ENCODE data around the gene FAM210A. TPM values are rescaled to one million over a fixed set of nuclear protein-coding genes. Genes with fewer than 3 reads are reported as not detected.
A peak's percentile ranks its signal among the peaks of the same experiment; 100 is the strongest.
"Not testable (repeated sequence)": the region's sequence is repeated elsewhere in the genome, so short reads cannot be mapped to it uniquely, and the experiment has no call there.

Gene FAM210A
- total RNA-seq, 2 donors from 2014 or later = 30.9 to 31.9 TPM

GRCh38 chr18:13688191-13689136 lies 37.9 kb downstream of the FAM210A start:
- peaks cover 4% of the 10 kb centered on the region for H3K36me3 Mint-ChIP-seq
- H3K9me3 Mint-ChIP-seq = peaks cover 9% of the 10 kb centered on the region
- DNase-seq (ENCODE audit: low spot score) (no peak), ATAC-seq (no peak)
- H3K27ac Mint-ChIP-seq = no peak overlapping the region
- H3K4me3 Mint-ChIP-seq = no peak overlapping the region
- no peaks in the 10 kb centered on the region for H3K27me3 Mint-ChIP-seq
- H3K4me1 Mint-ChIP-seq (ENCODE audit: low read depth in 2 of 2) = peaks cover 43 to 49% of the 10 kb centered on the region in 2 donors

- Mint-ChIP-seq H3K36me3 (no peaks in the 10 kb centered on the region), H3K4me1 (ENCODE audit: low read depth in 2 of 2) (peaks cover 19 to 29% of the 10 kb centered on the region in 2 donors), H3K9me3 (no peaks in the 10 kb centered on the region), H3K4me3 (no peak overlapping the region), H3K27ac (no peak overlapping the region), H3K27me3 (no peaks in the 10 kb centered on the region)
- no peak for DNase-seq (ENCODE audit: low spot score)
- no peak for ATAC-seq
These were observed 41.8 kb downstream of the FAM210A start for GRCh38 chr18:13684546-13684945.

GRCh38 chr18:13681701-13682100 lies 44.7 kb downstream of the FAM210A start:
- H3K27me3 Mint-ChIP-seq = no peaks in the 10 kb centered on the region
- no peak for ATAC-seq
- no peaks in the 10 kb centered on the region for H3K36me3 Mint-ChIP-seq
- no peak for DNase-seq (ENCODE audit: low spot score)
- H3K27ac Mint-ChIP-seq = no peak overlapping the region
- no peaks in the 10 kb centered on the region for H3K9me3 Mint-ChIP-seq
- peaks cover 8 to 16% of the 10 kb centered on the region in 2 donors for H3K4me1 Mint-ChIP-seq (ENCODE audit: low read depth in 2 of 2)
- no peak overlapping the region for H3K4me3 Mint-ChIP-seq

- Mint-ChIP-seq H3K9me3 (no peaks in the 10 kb centered on the region), H3K27ac (no peak overlapping the region), H3K4me3 (no peak overlapping the region), H3K4me1 (ENCODE audit: low read depth in 2 of 2) (peaks cover 5 to 9% of the 10 kb centered on the region in 2 donors), H3K27me3 (no peaks in the 10 kb centered on the region), H3K36me3 (no peaks in the 10 kb centered on the region)
- ATAC-seq (no peak), DNase-seq (ENCODE audit: low spot score) (no peak)
These were observed 45.7 kb downstream of the FAM210A start for GRCh38 chr18:13680612-13681011.

GRCh38 chr18:13677350-13677749 lies 49.0 kb downstream of the FAM210A start:
- not testable (repeated sequence) for DNase-seq (ENCODE audit: low spot score); H3K4me3 Mint-ChIP-seq; H3K27ac Mint-ChIP-seq; H3K36me3 Mint-ChIP-seq; H3K9me3 Mint-ChIP-seq; H3K4me1 Mint-ChIP-seq (ENCODE audit: low read depth in 2 of 2); ATAC-seq; H3K27me3 Mint-ChIP-seq

- no peak for ATAC-seq
- no peak for DNase-seq (ENCODE audit: low spot score)
- H3K9me3 Mint-ChIP-seq = no peaks in the 10 kb centered on the region
- no peaks in the 10 kb centered on the region for H3K36me3 Mint-ChIP-seq
- H3K4me1 Mint-ChIP-seq (ENCODE audit: low read depth in 2 of 2) = peaks cover 0 to 6% of the 10 kb centered on the region in 2 donors
- no peak overlapping the region for H3K27ac Mint-ChIP-seq
- H3K27me3 Mint-ChIP-seq = no peaks in the 10 kb centered on the region
- H3K4me3 Mint-ChIP-seq = no peak overlapping the region
These were observed 49.9 kb downstream of the FAM210A start for GRCh38 chr18:13676471-13676870.

- Mint-ChIP-seq H3K4me3 (no peak overlapping the region), H3K36me3 (peaks cover 9% of the 10 kb centered on the region), H3K27me3 (no peaks in the 10 kb centered on the region), H3K9me3 (no peaks in the 10 kb centered on the region), H3K27ac (peak overlapping the region in 1 of 2 donors; percentile 35), H3K4me1 (ENCODE audit: low read depth in 2 of 2) (peaks cover 0 to 8% of the 10 kb centered on the region in 2 donors)
- DNase-seq (ENCODE audit: low spot score) (no peak), ATAC-seq (no peak)
These were observed 53.7 kb downstream of the FAM210A start for GRCh38 chr18:13672657-13673056.

GRCh38 chr18:13661779-13662256 lies 64.5 kb downstream of the FAM210A start:
- Mint-ChIP-seq H3K9me3 (no peaks in the 10 kb centered on the region), H3K27me3 (no peaks in the 10 kb centered on the region), H3K4me1 (ENCODE audit: low read depth in 2 of 2) (no peaks in the 10 kb centered on the region), H3K4me3 (no peak overlapping the region), H3K36me3 (peaks cover 6% of the 10 kb centered on the region), H3K27ac (no peak overlapping the region)
- no peak for ATAC-seq
- DNase-seq (ENCODE audit: low spot score) = no peak

GRCh38 chr18:13661051-13661778 lies 65.1 kb downstream of the FAM210A start:
- no peaks in the 10 kb centered on the region for H3K27me3 Mint-ChIP-seq
- ATAC-seq (no peak), DNase-seq (ENCODE audit: low spot score) (no peak)
- no peak overlapping the region for H3K27ac Mint-ChIP-seq
- no peaks in the 10 kb centered on the region for H3K9me3 Mint-ChIP-seq
- H3K36me3 Mint-ChIP-seq = peaks cover under 1% of the 10 kb centered on the region
- no peaks in the 10 kb centered on the region for H3K4me1 Mint-ChIP-seq (ENCODE audit: low read depth in 2 of 2)
- H3K4me3 Mint-ChIP-seq = no peak overlapping the region

- Mint-ChIP-seq H3K4me1 (ENCODE audit: low read depth in 2 of 2) (no peaks in the 10 kb centered on the region), H3K36me3 (no peaks in the 10 kb centered on the region), H3K27me3 (no peaks in the 10 kb centered on the region), H3K4me3 (no peak overlapping the region), H3K27ac (no peak overlapping the region), H3K9me3 (no peaks in the 10 kb centered on the region)
- DNase-seq (ENCODE audit: low spot score) (no peak), ATAC-seq (no peak)
These were observed 65.8 kb downstream of the FAM210A start for GRCh38 chr18:13660510-13660909.

GRCh38 chr18:13658436-13659204 lies 67.7 kb downstream of the FAM210A start:
- H3K36me3 Mint-ChIP-seq = no peaks in the 10 kb centered on the region
- H3K27ac Mint-ChIP-seq = no peak overlapping the region
- no peak overlapping the region for H3K4me3 Mint-ChIP-seq
- ATAC-seq (no peak), DNase-seq (ENCODE audit: low spot score) (no peak)
- no peaks in the 10 kb centered on the region for H3K4me1 Mint-ChIP-seq (ENCODE audit: low read depth in 2 of 2)
- no peaks in the 10 kb centered on the region for H3K9me3 Mint-ChIP-seq
- no peaks in the 10 kb centered on the region for H3K27me3 Mint-ChIP-seq

GRCh38 chr18:13657974-13658373 lies 68.4 kb downstream of the FAM210A start:
- DNase-seq (ENCODE audit: low spot score) (no peak), ATAC-seq (no peak)
- H3K4me3 Mint-ChIP-seq = no peak overlapping the region
- no peak overlapping the region for H3K27ac Mint-ChIP-seq
- H3K36me3 Mint-ChIP-seq = no peaks in the 10 kb centered on the region
- no peaks in the 10 kb centered on the region for H3K4me1 Mint-ChIP-seq (ENCODE audit: low read depth in 2 of 2)
- no peaks in the 10 kb centered on the region for H3K27me3 Mint-ChIP-seq
- no peaks in the 10 kb centered on the region for H3K9me3 Mint-ChIP-seq

GRCh38 chr18:13653746-13654433 lies 72.5 kb downstream of the FAM210A start:
- DNase-seq (ENCODE audit: low spot score) (no peak), ATAC-seq (peak in 1 of 2 donors; percentile 6)
- no peak overlapping the region for H3K27ac Mint-ChIP-seq
- H3K4me3 Mint-ChIP-seq = no peak overlapping the region
- H3K4me1 Mint-ChIP-seq (ENCODE audit: low read depth in 2 of 2) = no peaks in the 10 kb centered on the region
- no peaks in the 10 kb centered on the region for H3K9me3 Mint-ChIP-seq
- H3K27me3 Mint-ChIP-seq = no peaks in the 10 kb centered on the region
- H3K36me3 Mint-ChIP-seq = no peaks in the 10 kb centered on the region
